HepG2 (cell line): ENCODE results near the gene OR4E2.

Experiments used
- CHCHD3 ChIP-seq: sonication (generic); formaldehyde crosslinking; IDR thresholded peaks from 2 replicates; pipeline ENCODE4 v1.8.0; 2022; ENCODE audit warnings: mild to moderate bottlenecking, missing genetic modification reagents, moderate library complexity
- CREM ChIP-seq, 2 experiments: sonication (generic) in 1 of 2; formaldehyde crosslinking in 1 of 2; IDR thresholded peaks; 2 replicates each; pipeline versions ENCODE4 v1.4.0 to v1.6.1; 2016 to 2020; ENCODE audit warnings: antibody characterized with exemption in 1 of 2, mild to moderate bottlenecking in 1 of 2, missing genetic modification reagents in 1 of 2
- EZH2 ChIP-seq: conservative IDR thresholded peaks from 2 replicates; pipeline ENCODE4 v1.6.1; 2012; ENCODE audit warnings: mild to moderate bottlenecking, low read depth, low read length, moderate library complexity
- MLXIP ChIP-seq: sonication (generic); formaldehyde crosslinking; IDR thresholded peaks from 2 replicates; pipeline ENCODE4 v1.9.0; 2021; ENCODE audit warnings: missing genetic modification reagents, borderline replicate concordance
- PHB2 ChIP-seq: fragments of 450-650 bp; IDR thresholded peaks from 2 replicates; pipeline ENCODE4 v1.6.1; 2018; ENCODE audit not compliant: partially characterized antibody
- PPARG ChIP-seq: conservative IDR thresholded peaks from 2 replicates; pipeline ENCODE4 v1.6.1; 2016; ENCODE audit warnings: missing biosample characterization, missing genetic modification reagents
- RAD51 ChIP-seq: fragments of 450-650 bp; IDR thresholded peaks from 2 replicates; pipeline ENCODE4 v1.6.1; 2016; ENCODE audit warnings: borderline replicate concordance
- TBL1XR1 ChIP-seq: fragments of 150-350 bp; IDR thresholded peaks from 2 replicates; pipeline ENCODE4 v1.6.1; 2014; ENCODE audit warnings: borderline replicate concordance, low read length; ENCODE audit not compliant: partially characterized antibody
- USF2 ChIP-seq, 2 experiments: sonication (generic) in 1 of 2; formaldehyde crosslinking in 1 of 2; IDR thresholded peaks; 2 replicates each; pipeline versions ENCODE4 v1.5.1 to v1.6.1; 2011 to 2020; ENCODE audit warnings: borderline replicate concordance in 1 of 2, low read depth in 1 of 2, low read length in 1 of 2, mild to moderate bottlenecking in 1 of 2, missing genetic modification reagents in 1 of 2, moderate library complexity in 1 of 2
- TF ChIP-seq, protein P1 (sequence below): sonication (generic); formaldehyde crosslinking; IDR thresholded peaks from 2 replicates; pipeline ENCODE4 v1.4.0; 2020; ENCODE audit warnings: missing genetic modification reagents, mild to moderate bottlenecking, borderline replicate concordance

DNA sequence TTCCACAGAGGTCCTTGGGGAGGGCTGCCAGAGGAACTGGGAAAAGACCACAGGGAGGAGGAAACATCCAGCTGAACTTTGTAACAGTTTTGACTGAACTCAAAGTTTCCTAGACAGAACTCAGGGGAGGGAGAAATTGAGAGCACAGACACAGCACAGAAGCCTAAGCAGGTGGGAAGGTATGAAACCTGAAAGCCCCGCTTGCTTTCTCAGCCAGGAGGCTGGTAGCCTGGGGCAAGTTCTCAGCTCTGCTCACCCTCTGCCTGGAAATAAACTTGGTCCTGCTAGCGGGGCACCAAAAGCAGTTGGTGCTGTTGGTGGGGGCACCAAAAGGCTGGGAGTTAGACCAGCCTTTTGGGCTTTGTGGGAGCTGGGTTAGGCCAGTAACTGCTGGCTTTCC is 45.9 kb downstream of the OR4E2 start:
- TF ChIP-seq MLXIP (CRISPR knock-in tag) = no peak
- no peak for TF ChIP-seq USF2 (IDR thresholded peaks at IDR 0.05; ENCODE audit: low read depth, low read length)
- no peak for TF ChIP-seq USF2 (CRISPR knock-in tag; IDR thresholded peaks at IDR 0.05; ENCODE audit: borderline replicate concordance)
- TF ChIP-seq EZH2 = no peak
- TF ChIP-seq CREM (IDR thresholded peaks at IDR 0.05) = no peak
- TF ChIP-seq CREM (CRISPR knock-in tag; IDR thresholded peaks at IDR 0.05) = no peak
- no peak for TF ChIP-seq CHCHD3 (CRISPR knock-in tag)
- TF ChIP-seq PPARG = no peak
- TF ChIP-seq PHB2 = no peak
- TF ChIP-seq, protein P1, sequence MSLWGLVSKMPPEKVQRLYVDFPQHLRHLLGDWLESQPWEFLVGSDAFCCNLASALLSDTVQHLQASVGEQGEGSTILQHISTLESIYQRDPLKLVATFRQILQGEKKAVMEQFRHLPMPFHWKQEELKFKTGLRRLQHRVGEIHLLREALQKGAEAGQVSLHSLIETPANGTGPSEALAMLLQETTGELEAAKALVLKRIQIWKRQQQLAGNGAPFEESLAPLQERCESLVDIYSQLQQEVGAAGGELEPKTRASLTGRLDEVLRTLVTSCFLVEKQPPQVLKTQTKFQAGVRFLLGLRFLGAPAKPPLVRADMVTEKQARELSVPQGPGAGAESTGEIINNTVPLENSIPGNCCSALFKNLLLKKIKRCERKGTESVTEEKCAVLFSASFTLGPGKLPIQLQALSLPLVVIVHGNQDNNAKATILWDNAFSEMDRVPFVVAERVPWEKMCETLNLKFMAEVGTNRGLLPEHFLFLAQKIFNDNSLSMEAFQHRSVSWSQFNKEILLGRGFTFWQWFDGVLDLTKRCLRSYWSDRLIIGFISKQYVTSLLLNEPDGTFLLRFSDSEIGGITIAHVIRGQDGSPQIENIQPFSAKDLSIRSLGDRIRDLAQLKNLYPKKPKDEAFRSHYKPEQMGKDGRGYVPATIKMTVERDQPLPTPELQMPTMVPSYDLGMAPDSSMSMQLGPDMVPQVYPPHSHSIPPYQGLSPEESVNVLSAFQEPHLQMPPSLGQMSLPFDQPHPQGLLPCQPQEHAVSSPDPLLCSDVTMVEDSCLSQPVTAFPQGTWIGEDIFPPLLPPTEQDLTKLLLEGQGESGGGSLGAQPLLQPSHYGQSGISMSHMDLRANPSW (CRISPR knock-in tag) = no peak
- TF ChIP-seq RAD51 = no peak
- TF ChIP-seq TBL1XR1 = no peak
